ENCODE results near the gene CAMTA1.

CAMTA1 gene

GRCh38 chr1:7435276-7436055, 650.2 kb downstream of the CAMTA1 start:
- CTCF ChIA-PET, result interaction anchor here (0.6 kb wide), 1 partner anchor 22 kb away, joined by 6 read pairs; no protein-coding TSS in a partner anchor
- TF ChIP-seq ELF4 (IDR thresholded peaks at IDR 0.05), result no peak
- TF ChIP-seq CTBP1 (IDR thresholded peaks at IDR 0.05; ENCODE audit: borderline replicate concordance), result no peak
- DNase-seq (ENCODE audit: extremely low spot score), result no peak
- POLR2A ChIA-PET, result no interaction called here

- no peak for TF ChIP-seq ARNT (IDR thresholded peaks at IDR 0.05)
- TF ChIP-seq SUZ12 (IDR thresholded peaks at IDR 0.05), result no peak
- TF ChIP-seq FOXM1 (IDR thresholded peaks at IDR 0.05; ENCODE audit: borderline replicate concordance), result no peak
- no peak for TF ChIP-seq HDGF (IDR thresholded peaks at IDR 0.05; ENCODE audit: borderline replicate concordance)
- no peak for TF ChIP-seq FOXA1 (IDR thresholded peaks at IDR 0.05)
- TF ChIP-seq BHLHE40 (IDR thresholded peaks at IDR 0.05; ENCODE audit: borderline replicate concordance), result no peak
- no peak for TF ChIP-seq FOXK2 (IDR thresholded peaks at IDR 0.05)
- TF ChIP-seq PKNOX1 (IDR thresholded peaks at IDR 0.05), result no peak
- TF ChIP-seq LEF1 (IDR thresholded peaks at IDR 0.05; ENCODE audit: borderline replicate concordance), result no peak
- TF ChIP-seq L3MBTL2 (conservative IDR thresholded peaks at IDR 0.05), result no peak
- TF ChIP-seq TARDBP (IDR thresholded peaks at IDR 0.05), result no peak
- no peak for TF ChIP-seq SP1 (IDR thresholded peaks at IDR 0.05)
- no peak for TF ChIP-seq NFRKB (IDR thresholded peaks at IDR 0.05)
- TF ChIP-seq CTBP1 (IDR thresholded peaks at IDR 0.05; ENCODE audit: borderline replicate concordance), result no peak
- no peak for TF ChIP-seq ELF4 (IDR thresholded peaks at IDR 0.05)
- no peak for TF ChIP-seq ZNF384 (IDR thresholded peaks at IDR 0.05)
- CTCF ChIA-PET, result no interaction called here
- DNase-seq (ENCODE audit: extremely low spot score), result no peak
- POLR2A ChIA-PET, result no interaction called here
These were observed 651.1 kb downstream of the CAMTA1 start for GRCh38 chr1:7436056-7437005.

- CTCF ChIA-PET, result no interaction called here
- TF ChIP-seq LEF1 (IDR thresholded peaks at IDR 0.05; ENCODE audit: borderline replicate concordance), result no peak
- TF ChIP-seq SP1 (IDR thresholded peaks at IDR 0.05), result no peak
- no peak for TF ChIP-seq HDGF (IDR thresholded peaks at IDR 0.05; ENCODE audit: borderline replicate concordance)
- no peak for TF ChIP-seq CTBP1 (IDR thresholded peaks at IDR 0.05; ENCODE audit: borderline replicate concordance)
- no peak for TF ChIP-seq BHLHE40 (IDR thresholded peaks at IDR 0.05; ENCODE audit: borderline replicate concordance)
- TF ChIP-seq ZNF384 (IDR thresholded peaks at IDR 0.05), result no peak
- no peak for TF ChIP-seq FOXM1 (IDR thresholded peaks at IDR 0.05; ENCODE audit: borderline replicate concordance)
- TF ChIP-seq SUZ12 (IDR thresholded peaks at IDR 0.05), result no peak
- no peak for TF ChIP-seq PKNOX1 (IDR thresholded peaks at IDR 0.05)
- no peak for TF ChIP-seq TARDBP (IDR thresholded peaks at IDR 0.05)
- no peak for TF ChIP-seq FOXA1 (IDR thresholded peaks at IDR 0.05)
- TF ChIP-seq ELF4 (IDR thresholded peaks at IDR 0.05), result no peak
- TF ChIP-seq NFRKB (IDR thresholded peaks at IDR 0.05), result no peak
- TF ChIP-seq L3MBTL2 (conservative IDR thresholded peaks at IDR 0.05), result no peak
- no peak for TF ChIP-seq ARNT (IDR thresholded peaks at IDR 0.05)
- no peak for TF ChIP-seq FOXK2 (IDR thresholded peaks at IDR 0.05)
- POLR2A ChIA-PET, result no interaction called here
- no peak for DNase-seq (ENCODE audit: extremely low spot score)
These were observed 651.8 kb downstream of the CAMTA1 start for GRCh38 chr1:7437036-7437435.

DNA sequence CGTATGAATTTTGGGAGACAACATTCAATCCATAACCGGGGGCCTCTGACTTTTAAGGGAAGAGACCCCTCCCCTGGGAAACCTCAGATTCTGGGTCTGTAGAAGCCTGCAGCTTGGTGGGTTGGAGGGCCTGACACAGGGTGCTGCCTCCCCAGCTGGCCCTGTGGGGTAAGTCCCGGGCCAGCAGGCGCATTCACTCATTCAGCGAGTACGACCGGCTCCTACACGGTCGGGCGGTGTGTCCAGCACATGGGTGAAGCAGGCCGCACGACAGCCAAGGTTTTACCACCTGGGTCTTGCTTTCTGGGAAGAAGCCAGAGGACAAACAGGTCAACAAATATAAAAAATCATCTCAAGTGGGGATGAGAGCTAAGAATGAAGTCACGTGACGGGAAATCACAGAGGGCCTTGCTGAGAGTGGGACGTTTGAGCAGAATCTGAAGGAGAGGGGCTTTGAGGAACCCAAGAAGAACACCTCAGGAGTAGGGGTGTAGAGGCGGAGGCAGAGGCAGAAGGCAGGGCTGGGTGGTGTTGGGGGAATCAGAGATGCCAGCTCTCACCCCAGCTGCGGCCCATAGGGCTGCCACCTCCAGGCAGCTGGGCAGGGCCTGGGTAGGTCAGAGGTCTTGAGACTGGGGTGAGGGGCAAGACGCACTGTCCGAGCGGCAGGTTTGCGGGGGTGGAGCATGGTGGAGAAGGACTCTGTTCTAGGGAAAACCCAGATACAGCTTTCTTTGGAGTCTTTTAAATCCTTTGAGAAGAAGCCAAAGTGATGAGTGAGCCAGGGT, 652.5 kb downstream of the CAMTA1 start:
- ChIA-PET POLR2A (no interaction called here), CTCF (no interaction called here)
- TF ChIP-seq SUZ12 (IDR thresholded peaks at IDR 0.05), result no peak
- TF ChIP-seq FOXA1 (IDR thresholded peaks at IDR 0.05), result no peak
- TF ChIP-seq CTBP1 (IDR thresholded peaks at IDR 0.05; ENCODE audit: borderline replicate concordance), result no peak
- no peak for TF ChIP-seq BHLHE40 (IDR thresholded peaks at IDR 0.05; ENCODE audit: borderline replicate concordance)
- TF ChIP-seq HDGF (IDR thresholded peaks at IDR 0.05; ENCODE audit: borderline replicate concordance), result no peak
- TF ChIP-seq FOXM1 (IDR thresholded peaks at IDR 0.05; ENCODE audit: borderline replicate concordance), result no peak
- TF ChIP-seq ZNF384 (IDR thresholded peaks at IDR 0.05), result no peak
- no peak for TF ChIP-seq ELF4 (IDR thresholded peaks at IDR 0.05)
- TF ChIP-seq SP1 (IDR thresholded peaks at IDR 0.05), result no peak
- no peak for TF ChIP-seq TARDBP (IDR thresholded peaks at IDR 0.05)
- no peak for TF ChIP-seq PKNOX1 (IDR thresholded peaks at IDR 0.05)
- no peak for TF ChIP-seq ARNT (IDR thresholded peaks at IDR 0.05)
- no peak for TF ChIP-seq L3MBTL2 (conservative IDR thresholded peaks at IDR 0.05)
- no peak for TF ChIP-seq NFRKB (IDR thresholded peaks at IDR 0.05)
- TF ChIP-seq FOXK2 (IDR thresholded peaks at IDR 0.05), result no peak
- DNase-seq (ENCODE audit: extremely low spot score), result no peak

DNA sequence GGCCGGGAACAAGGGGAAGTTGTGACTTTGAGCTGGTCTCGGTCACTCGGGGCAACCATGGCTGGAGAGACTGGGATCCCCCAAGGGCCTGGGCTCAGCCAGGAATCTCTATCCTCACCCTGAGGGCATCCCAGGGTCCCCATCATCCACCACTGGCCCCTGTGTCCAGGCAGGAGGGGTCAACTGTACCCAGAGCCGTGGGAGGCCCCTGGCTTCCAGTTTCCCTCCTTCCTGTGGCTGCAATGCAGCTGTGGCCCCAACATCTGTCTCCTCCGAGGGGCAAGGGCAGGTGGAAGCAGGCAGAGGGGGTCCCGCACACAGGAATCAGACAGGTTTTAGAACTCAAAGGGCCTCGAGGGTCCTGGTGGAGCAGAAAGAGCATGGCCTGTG, 653.1 kb downstream of the CAMTA1 start:
- POLR2A ChIA-PET, result no interaction called here

More for the DNA sequence above, 653.1 kb downstream of the CAMTA1 start:
- DNase-seq (ENCODE audit: extremely low spot score), result no peak
- TF ChIP-seq L3MBTL2 (conservative IDR thresholded peaks at IDR 0.05) (no peak), ARNT (IDR thresholded peaks at IDR 0.05) (no peak), FOXA1 (IDR thresholded peaks at IDR 0.05) (no peak), ZNF384 (IDR thresholded peaks at IDR 0.05) (no peak), FOXM1 (IDR thresholded peaks at IDR 0.05; ENCODE audit: borderline replicate concordance) (no peak), BHLHE40 (IDR thresholded peaks at IDR 0.05; ENCODE audit: borderline replicate concordance) (no peak), ELF4 (IDR thresholded peaks at IDR 0.05) (no peak), CTBP1 (IDR thresholded peaks at IDR 0.05; ENCODE audit: borderline replicate concordance) (no peak), SP1 (IDR thresholded peaks at IDR 0.05) (no peak), SUZ12 (IDR thresholded peaks at IDR 0.05) (no peak), FOXK2 (IDR thresholded peaks at IDR 0.05) (no peak)
- CTCF ChIA-PET, result no interaction called here
